T-helper 17 cell (primary cell): Measurements from ENCODE around the gene CD302. TPM values are rescaled to one million over a fixed set of nuclear protein-coding genes. Genes with fewer than 3 reads are reported as not detected.
"Not testable (repeated sequence)": the region's sequence is repeated elsewhere in the genome, so short reads cannot be mapped to it uniquely, and the experiment has no call there.

Experiments used
- ATAC-seq: fragments of 150-1000 bp; cut with Tn5 transposase; 2 replicates; pipeline ENCODE4 v1.10.0; 2021; ENCODE audit warnings: mild to moderate bottlenecking, moderate library complexity
- DNase-seq, 3 donors: peaks; one replicate each; pipeline versions ENCODE4 v3.0.0 to v3.0.0-alpha.2; 2020 to 2021
- H3K9me3 ChIP-seq: one replicate; pipeline ENCODE4 v1.7.0; 2013; ENCODE audit warnings: low read length, mild to moderate bottlenecking; ENCODE audit not compliant: control insufficient read depth, poor library complexity, severe bottlenecking
- H3K27ac Mint-ChIP-seq: one replicate; pipeline ENCODE4 v1.8.0; 2022; ENCODE audit warnings: mild to moderate bottlenecking, moderate library complexity, mixed read lengths
- H3K27me3 Mint-ChIP-seq: one replicate; pipeline ENCODE4 v1.8.0; 2022; ENCODE audit warnings: mixed read lengths
- H3K36me3 Mint-ChIP-seq: one replicate; pipeline ENCODE4 v1.8.0; 2022; ENCODE audit warnings: low read depth, mixed read lengths
- H3K4me1 Mint-ChIP-seq: one replicate; pipeline ENCODE4 v1.8.0; 2022; ENCODE audit warnings: mild to moderate bottlenecking, mixed read lengths
- H3K4me3 Mint-ChIP-seq: one replicate; pipeline ENCODE4 v1.8.0; 2022; ENCODE audit warnings: mild to moderate bottlenecking, moderate library complexity, mixed read lengths
- total RNA-seq, 4 donors: library from RNA in 2 of 4; stranded (reverse) in 2 of 4; gene quantifications; one replicate each; pipeline ENCODE4 v1.2.3 and lab custom pipeline; 2022 to 2026

Gene CD302
- total RNA-seq, 2 donors from 2014 or later = 1.5 to 3.0 TPM

GRCh38 chr2:159758686-159759085, 39.3 kb downstream of the CD302 start:
- no peaks in the 10 kb centered on the region for H3K9me3 ChIP-seq
- peak overlapping the region; percentile 61 for H3K27ac Mint-ChIP-seq
- DNase-seq (no peak), ATAC-seq (no peak)
- no peaks in the 10 kb centered on the region for H3K27me3 Mint-ChIP-seq
- peaks cover 10% of the 10 kb centered on the region for H3K4me1 Mint-ChIP-seq
- no peak overlapping the region for H3K4me3 Mint-ChIP-seq
- peaks cover 7% of the 10 kb centered on the region for H3K36me3 Mint-ChIP-seq

GRCh38 chr2:159758239-159758638, 39.8 kb downstream of the CD302 start:
- H3K4me3 Mint-ChIP-seq = no peak overlapping the region

GRCh38 chr2:159755788-159756187, 42.2 kb downstream of the CD302 start:
- peak; percentile 40 for ATAC-seq
- Mint-ChIP-seq H3K27ac (no peak overlapping the region), H3K4me3 (no peak overlapping the region), H3K27me3 (no peaks in the 10 kb centered on the region), H3K36me3 (peaks cover 9% of the 10 kb centered on the region), H3K4me1 (peaks cover 17% of the 10 kb centered on the region)
- DNase-seq = no peak
- H3K9me3 ChIP-seq = no peaks in the 10 kb centered on the region

More at GRCh38 chr2:159758239-159758638, 39.8 kb downstream of the CD302 start:
- peak overlapping the region; percentile 61 for H3K27ac Mint-ChIP-seq
- ATAC-seq (no peak), DNase-seq (no peak)
- H3K27me3 Mint-ChIP-seq = no peaks in the 10 kb centered on the region
- H3K36me3 Mint-ChIP-seq = peaks cover 7% of the 10 kb centered on the region
- peaks cover 10% of the 10 kb centered on the region for H3K4me1 Mint-ChIP-seq
- H3K9me3 ChIP-seq = no peaks in the 10 kb centered on the region

- no peaks in the 10 kb centered on the region for H3K9me3 ChIP-seq
- DNase-seq (no peak), ATAC-seq (no peak)
- Mint-ChIP-seq H3K4me3 (no peak overlapping the region), H3K4me1 (peaks cover 17% of the 10 kb centered on the region), H3K27me3 (no peaks in the 10 kb centered on the region), H3K36me3 (peaks cover 9% of the 10 kb centered on the region), H3K27ac (no peak overlapping the region)
Observed at GRCh38 chr2:159755014-159755413, 43.0 kb downstream of the CD302 start.

GRCh38 chr2:159753797-159754196, 44.2 kb downstream of the CD302 start:
- ATAC-seq = no peak
- Mint-ChIP-seq H3K4me3 (no peak overlapping the region), H3K4me1 (peaks cover 17% of the 10 kb centered on the region), H3K36me3 (peaks cover 9% of the 10 kb centered on the region), H3K27me3 (no peaks in the 10 kb centered on the region), H3K27ac (no peak overlapping the region)
- H3K9me3 ChIP-seq = no peaks in the 10 kb centered on the region
- DNase-seq = no peak

GRCh38 chr2:159750873-159751272, 47.1 kb downstream of the CD302 start:
- no peaks in the 10 kb centered on the region for H3K9me3 ChIP-seq
- H3K4me1 Mint-ChIP-seq = peaks cover 10% of the 10 kb centered on the region
- H3K27me3 Mint-ChIP-seq = no peaks in the 10 kb centered on the region
- peaks cover 4% of the 10 kb centered on the region for H3K36me3 Mint-ChIP-seq
- peak overlapping the region; percentile 43 for H3K27ac Mint-ChIP-seq
- no peak overlapping the region for H3K4me3 Mint-ChIP-seq
- DNase-seq = no peak
- no peak for ATAC-seq

GRCh38 chr2:159748089-159748488, 49.9 kb downstream of the CD302 start:
- H3K36me3 Mint-ChIP-seq = peaks cover 11% of the 10 kb centered on the region
- peak overlapping the region; percentile 54 for H3K27ac Mint-ChIP-seq
- H3K4me1 Mint-ChIP-seq = peaks cover 17% of the 10 kb centered on the region

GRCh38 chr2:159745237-159745636, 52.8 kb downstream of the CD302 start:
- not testable (repeated sequence) for ATAC-seq, H3K4me3 Mint-ChIP-seq, H3K36me3 Mint-ChIP-seq, H3K27ac Mint-ChIP-seq, H3K27me3 Mint-ChIP-seq, H3K9me3 ChIP-seq, DNase-seq
- peaks cover 10% of the 10 kb centered on the region for H3K4me1 Mint-ChIP-seq

More at GRCh38 chr2:159748089-159748488, 49.9 kb downstream of the CD302 start:
- H3K9me3 ChIP-seq = no peaks in the 10 kb centered on the region
- no peak for ATAC-seq
- Mint-ChIP-seq H3K27me3 (no peaks in the 10 kb centered on the region), H3K4me3 (no peak overlapping the region)
- no peak for DNase-seq

GRCh38 chr2:159744363-159744762, 53.6 kb downstream of the CD302 start:
- Mint-ChIP-seq H3K27ac (no peak overlapping the region), H3K4me1 (peaks cover 15% of the 10 kb centered on the region), H3K36me3 (peaks cover 6% of the 10 kb centered on the region), H3K4me3 (no peak overlapping the region), H3K27me3 (no peaks in the 10 kb centered on the region)
- no peaks in the 10 kb centered on the region for H3K9me3 ChIP-seq
- DNase-seq = no peak
- no peak for ATAC-seq

GRCh38 chr2:159742846-159743245, 55.2 kb downstream of the CD302 start:
- H3K27me3 Mint-ChIP-seq = no peaks in the 10 kb centered on the region

GRCh38 chr2:159738509-159739390, 59.3 kb downstream of the CD302 start:
- Mint-ChIP-seq H3K27ac (peak overlapping the region; percentile 11), H3K4me1 (peaks cover 26% of the 10 kb centered on the region), H3K27me3 (no peaks in the 10 kb centered on the region), H3K36me3 (no peaks in the 10 kb centered on the region), H3K4me3 (no peak overlapping the region)
- peak; percentile 25 for ATAC-seq
- DNase-seq = no peak
- no peaks in the 10 kb centered on the region for H3K9me3 ChIP-seq

More at GRCh38 chr2:159742846-159743245, 55.2 kb downstream of the CD302 start:
- Mint-ChIP-seq H3K4me1 (peaks cover 22% of the 10 kb centered on the region), H3K4me3 (no peak overlapping the region), H3K27ac (peak overlapping the region; percentile 66), H3K36me3 (peaks cover 6% of the 10 kb centered on the region)
- DNase-seq = no peak
- ATAC-seq = no peak
- no peaks in the 10 kb centered on the region for H3K9me3 ChIP-seq

- no peaks in the 10 kb centered on the region for H3K36me3 Mint-ChIP-seq
- peaks cover 26% of the 10 kb centered on the region for H3K4me1 Mint-ChIP-seq
- peak overlapping the region; percentile 11 for H3K27ac Mint-ChIP-seq
- H3K9me3 ChIP-seq = no peaks in the 10 kb centered on the region
- ATAC-seq (no peak), DNase-seq (no peak)
- no peaks in the 10 kb centered on the region for H3K27me3 Mint-ChIP-seq
- no peak overlapping the region for H3K4me3 Mint-ChIP-seq
Observed at GRCh38 chr2:159737917-159738296, 60.1 kb downstream of the CD302 start.

GRCh38 chr2:159737292-159737916, 60.6 kb downstream of the CD302 start:
- Mint-ChIP-seq H3K4me1 (peaks cover 24% of the 10 kb centered on the region), H3K4me3 (no peak overlapping the region), H3K27ac (no peak overlapping the region), H3K27me3 (no peaks in the 10 kb centered on the region), H3K36me3 (no peaks in the 10 kb centered on the region)
- DNase-seq = no peak
- ATAC-seq = no peak
- no peaks in the 10 kb centered on the region for H3K9me3 ChIP-seq
